Fibroblast of pulmonary artery (primary cell): Measurements from ENCODE around the gene AP2S1.

Experiments
- DNase-seq: peaks from one replicate; pipeline ENCODE4 v3.0.0-alpha.2; 2010; ENCODE audit warnings: low read depth
- H3K4me3 ChIP-seq: replicated peaks from 2 replicates; pipeline ENCODE4 v1.5.1; 2011; ENCODE audit warnings: low read depth, mild to moderate bottlenecking, control low read depth, low read length, moderate library complexity
- CTCF ChIP-seq: IDR thresholded peaks from 2 replicates; pipeline ENCODE4 v1.5.1; 2011; ENCODE audit warnings: mild to moderate bottlenecking, control low read depth, low read length, inconsistent platforms; ENCODE audit errors: missing control alignments

AP2S1 gene

GRCh38 chr19:46866407-46867136 lies 15.9 kb upstream of the AP2S1 start:
- no peak overlapping the region for H3K4me3 ChIP-seq
- no peak for TF ChIP-seq CTCF
- DNase-seq, result no peak

DNA sequence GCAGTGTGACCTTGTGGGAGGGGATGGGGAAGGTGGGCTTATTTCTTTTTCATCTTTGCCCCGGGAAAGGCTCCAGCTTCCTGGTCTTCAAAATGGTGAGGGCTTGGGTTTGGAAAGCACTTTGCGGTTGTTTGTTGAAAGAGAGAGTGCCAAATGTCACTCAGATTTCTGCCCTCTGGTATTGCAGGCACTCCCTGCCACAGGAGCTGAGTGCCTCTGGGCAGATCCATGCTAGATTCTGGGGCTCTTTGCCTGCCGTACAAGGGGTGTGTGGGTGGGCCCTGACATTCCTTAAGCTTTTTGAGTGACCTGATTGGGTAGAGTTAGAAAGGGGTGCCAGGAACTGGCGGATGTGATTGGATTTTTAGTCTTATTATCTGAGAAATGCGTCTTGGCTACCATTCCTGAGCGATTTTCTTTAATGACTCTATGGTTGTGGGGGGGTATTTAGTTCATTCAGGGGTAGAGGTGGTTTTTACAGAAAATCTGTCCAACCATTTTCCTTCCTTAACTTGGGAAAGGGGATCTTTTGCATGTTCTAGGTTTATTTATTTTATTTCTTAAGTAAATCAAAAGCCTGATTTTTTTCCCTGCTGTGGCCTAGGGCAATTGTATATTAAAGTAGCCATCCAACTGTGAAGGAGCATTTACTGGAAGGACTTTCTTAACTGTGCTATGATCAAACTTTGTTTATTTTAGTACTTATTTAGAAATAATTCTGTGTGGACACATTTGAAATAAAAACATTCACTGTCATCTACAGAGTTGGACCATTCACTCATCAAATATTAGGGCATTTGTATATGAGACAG lies 13.4 kb upstream of the AP2S1 start:
- no peak for TF ChIP-seq CTCF
- DNase-seq, result peak; percentile 74
- H3K4me3 ChIP-seq, result peak overlapping the region; percentile 83

DNA sequence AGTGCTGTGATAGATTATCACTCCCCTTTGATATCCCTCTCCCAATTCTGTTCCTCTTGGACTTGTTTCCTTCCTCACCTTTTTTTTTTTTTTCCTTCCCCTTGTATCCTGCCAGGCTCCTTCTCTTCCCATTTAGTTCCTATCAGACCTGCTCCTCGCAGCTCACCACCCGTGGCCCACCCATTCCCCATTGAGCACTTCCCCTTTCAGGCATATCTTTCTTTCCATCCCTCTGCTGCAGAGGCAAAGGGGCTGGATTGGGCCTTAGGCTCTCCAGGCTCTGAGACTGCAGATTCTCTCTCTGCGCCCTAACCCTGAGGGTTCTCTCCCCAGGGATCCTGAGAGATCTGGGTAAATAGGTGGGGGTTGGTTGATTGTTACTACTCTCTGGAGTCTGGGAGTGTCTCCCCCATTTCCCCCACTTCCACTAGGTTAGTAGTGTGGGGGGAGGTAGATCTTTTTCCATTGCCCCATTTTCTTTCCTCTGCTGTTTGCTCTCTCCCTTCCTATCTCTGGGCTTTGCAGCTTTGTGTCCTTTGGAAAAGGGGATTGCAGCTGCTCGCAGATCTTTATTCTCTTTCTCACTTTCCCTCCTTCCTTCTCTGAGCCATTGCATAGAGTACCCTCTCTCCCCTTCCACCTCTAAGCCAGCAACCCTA lies 12.5 kb upstream of the AP2S1 start:
- no peak for TF ChIP-seq CTCF
- no peak for DNase-seq
- peak overlapping the region; percentile 83 for H3K4me3 ChIP-seq

DNA sequence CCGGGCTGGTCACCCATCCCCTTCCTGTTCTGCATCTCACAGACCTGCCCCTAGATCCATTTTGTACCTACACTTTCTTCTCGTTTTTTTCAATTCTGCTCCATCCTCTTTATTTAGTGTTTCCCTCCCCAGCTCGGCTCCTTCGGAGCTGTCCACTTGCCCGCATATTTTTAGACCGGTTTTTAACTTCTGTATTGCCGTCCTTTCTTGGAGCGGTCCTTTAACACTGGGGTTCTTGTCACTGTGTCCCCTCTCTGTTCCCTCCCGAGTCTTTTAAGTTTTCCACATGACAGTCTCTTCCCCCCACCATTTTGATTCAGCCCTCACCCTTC lies 11.8 kb upstream of the AP2S1 start:
- no peak for TF ChIP-seq CTCF
- H3K4me3 ChIP-seq, result peak overlapping the region; percentile 83
- DNase-seq, result no peak

DNA sequence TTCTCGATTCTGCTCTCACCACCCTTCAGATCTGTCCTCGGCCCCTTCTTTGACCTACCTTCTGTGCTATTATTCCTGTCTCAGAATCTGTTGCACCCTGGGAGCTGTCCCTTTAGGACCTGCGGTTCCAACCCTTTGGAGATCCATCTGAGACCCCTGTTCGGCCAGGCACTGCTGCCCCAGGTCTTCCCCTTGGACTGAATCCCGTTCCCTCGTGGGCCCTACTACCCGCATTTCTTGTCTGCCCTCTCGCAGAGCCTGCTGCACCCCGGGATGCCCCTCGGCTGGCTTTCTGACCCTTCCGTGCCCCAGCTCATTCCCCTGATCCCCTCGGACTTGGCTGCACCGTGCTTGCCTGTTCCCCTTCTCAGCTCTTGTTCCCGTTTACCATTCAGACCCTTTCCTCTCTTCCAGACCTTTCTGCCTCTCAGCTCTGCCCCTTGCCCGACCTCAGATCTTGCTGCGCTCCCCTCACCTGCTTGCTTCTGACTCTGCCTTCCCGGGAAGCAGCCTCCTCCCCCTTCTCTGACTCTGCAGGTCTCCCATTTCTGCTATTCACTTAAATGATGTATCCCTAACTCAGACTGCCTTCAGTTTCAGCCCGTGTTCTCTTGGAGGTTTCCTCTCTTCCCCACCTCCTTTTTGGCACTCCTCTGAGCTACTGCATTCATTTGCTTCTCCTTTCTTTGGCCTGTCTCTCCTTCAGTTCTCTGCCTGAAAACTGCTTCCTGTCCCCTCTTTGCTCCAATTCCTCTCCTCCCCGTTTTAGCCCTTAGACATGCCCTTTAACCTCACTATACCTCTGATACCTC lies 11.3 kb upstream of the AP2S1 start:
- no peak for TF ChIP-seq CTCF
- no peak for DNase-seq
- peak overlapping the region; percentile 83 for H3K4me3 ChIP-seq

- peak within 1 kb of the TSS; percentile 83 for H3K4me3 ChIP-seq
- TF ChIP-seq CTCF, result no peak
- no peak for DNase-seq
These were observed 10.4 kb upstream of the AP2S1 start, which contains the start of gene ARHGAP35 for GRCh38 chr19:46860846-46861690. TSS of gene ARHGAP35 (plus strand) at chr19:46860997. CDS start at chr19:46918676, 57,679 bp downstream.
